ENCODE results near the gene CA14.

CA14 gene

DNA sequence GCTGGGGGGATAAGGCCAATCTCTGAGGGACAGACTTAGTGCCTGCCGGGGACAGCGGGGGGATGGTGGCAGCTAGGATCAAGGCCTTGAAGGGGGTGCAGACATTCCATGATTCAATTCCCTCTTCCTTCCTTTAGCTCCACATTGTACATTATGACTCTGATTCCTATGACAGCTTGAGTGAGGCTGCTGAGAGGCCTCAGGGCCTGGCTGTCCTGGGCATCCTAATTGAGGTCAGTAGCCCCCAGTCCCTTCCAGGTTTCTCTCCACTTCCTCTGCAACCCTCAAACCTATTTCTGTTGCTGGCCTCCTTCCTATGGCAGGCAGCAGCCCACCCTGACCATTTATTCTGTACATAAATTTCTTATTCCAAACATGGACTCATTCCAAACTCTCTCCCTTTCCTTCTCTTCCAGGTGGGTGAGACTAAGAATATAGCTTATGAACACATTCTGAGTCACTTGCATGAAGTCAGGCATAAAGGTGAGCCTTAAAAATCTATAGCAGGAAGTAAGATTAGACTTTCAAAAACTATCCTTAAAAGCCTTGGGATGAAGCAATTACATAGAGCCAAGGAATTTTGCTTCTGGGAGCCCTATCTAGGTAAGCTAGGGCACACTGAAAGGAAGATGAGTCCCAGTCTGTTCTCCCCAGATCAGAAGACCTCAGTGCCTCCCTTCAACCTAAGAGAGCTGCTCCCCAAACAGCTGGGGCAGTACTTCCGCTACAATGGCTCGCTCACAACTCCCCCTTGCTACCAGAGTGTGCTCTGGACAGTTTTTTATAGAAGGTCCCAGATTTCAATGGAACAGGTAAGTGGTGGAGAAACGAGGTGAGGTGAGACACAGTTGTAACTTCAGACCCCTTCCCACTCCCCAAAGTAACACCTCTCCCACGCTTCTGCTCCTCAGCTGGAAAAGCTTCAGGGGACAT, 5.1 kb downstream of the CA14 start:
- Histone ChIP-seq H3K4me1 (ENCODE audit: control insufficient read depth, insufficient read depth, low read length) (peaks cover 7% of the 10 kb centered on the region; the same call in 1 of the 2 replicates), H3K4me3 (ENCODE audit: low read depth, low read length) (no peak overlapping the region), H3K27ac (ENCODE audit: extremely low read depth, low read depth, low read length) (no peak overlapping the region), H3K9me3 (ENCODE audit: control insufficient read depth, insufficient read depth, low read depth, low read length) (no peaks in the 10 kb centered on the region), H3K36me3 (ENCODE audit: control insufficient read depth in 2 of 2, insufficient read depth in 1 of 2, low read length in 2 of 2) (peaks cover 4 to 34% of the 10 kb centered on the region in 2 experiments; a peak in 2 of 3 replicates)
- ChIA-PET CTCF (interaction anchor here (0.7 to 1.6 kb wide), 5 partner anchors 8 to 19 kb away, joined by 3 to 5 read pairs (median 3); partner anchors contain the start of gene C1orf54), POLR2A (interaction anchor here (1.1 to 1.8 kb wide), 4 partner anchors 8 to 102 kb away, joined by 3 to 7 read pairs (median 4); partner anchors contain the start of genes PRPF3 and RPRD2)
- TF ChIP-seq ZNF394 (tag by site-specific recombination; IDR thresholded peaks at IDR 0.05; ENCODE audit: borderline replicate concordance) (no peak), PRDM1 (tag by site-specific recombination; IDR thresholded peaks at IDR 0.05) (0 out of 2 replicates have a peak, but pooled peaks have one; percentile 6)

DNA sequence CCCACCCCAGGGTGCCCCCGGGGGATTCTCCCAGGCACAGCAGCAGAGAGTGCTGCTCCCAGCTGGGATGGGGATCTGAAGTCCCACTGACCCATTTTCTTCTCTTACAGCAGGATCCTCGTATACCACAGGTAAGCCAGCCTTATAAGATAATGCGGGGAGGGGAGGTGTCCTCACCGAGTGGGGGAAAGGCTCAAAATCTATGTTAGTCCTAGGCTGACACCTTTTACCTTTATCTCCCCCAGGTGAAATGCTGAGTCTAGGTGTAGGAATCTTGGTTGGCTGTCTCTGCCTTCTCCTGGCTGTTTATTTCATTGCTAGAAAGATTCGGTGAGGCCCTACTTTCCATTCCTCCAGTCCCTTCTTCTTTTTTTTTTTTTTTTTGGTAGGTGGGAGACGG, 6.0 kb downstream of the CA14 start:
- ChIA-PET CTCF (interaction anchor here (0.8 to 1.6 kb wide), 3 partner anchors 8 to 17 kb away, joined by 3 to 5 read pairs (median 4); partner anchors contain the start of gene C1orf54), POLR2A (interaction anchor here (0.5 to 1.8 kb wide), 4 partner anchors 10 to 101 kb away, joined by 3 to 7 read pairs (median 4); partner anchors contain the start of genes PRPF3 and RPRD2)
- peaks cover 9% of the 10 kb centered on the region; the same call in 1 of the 2 replicates for H3K4me1 ChIP-seq (ENCODE audit: control insufficient read depth, insufficient read depth, low read length)
- H3K4me3 ChIP-seq (ENCODE audit: low read depth, low read length): no peak overlapping the region
- H3K36me3 ChIP-seq (ENCODE audit: control insufficient read depth in 2 of 2, insufficient read depth in 1 of 2, low read length in 2 of 2): peaks cover 4 to 34% of the 10 kb centered on the region in 2 experiments; a peak in 2 of 3 replicates
- no peaks in the 10 kb centered on the region for H3K9me3 ChIP-seq (ENCODE audit: control insufficient read depth, insufficient read depth, low read depth, low read length)
- TF ChIP-seq, protein P1, sequence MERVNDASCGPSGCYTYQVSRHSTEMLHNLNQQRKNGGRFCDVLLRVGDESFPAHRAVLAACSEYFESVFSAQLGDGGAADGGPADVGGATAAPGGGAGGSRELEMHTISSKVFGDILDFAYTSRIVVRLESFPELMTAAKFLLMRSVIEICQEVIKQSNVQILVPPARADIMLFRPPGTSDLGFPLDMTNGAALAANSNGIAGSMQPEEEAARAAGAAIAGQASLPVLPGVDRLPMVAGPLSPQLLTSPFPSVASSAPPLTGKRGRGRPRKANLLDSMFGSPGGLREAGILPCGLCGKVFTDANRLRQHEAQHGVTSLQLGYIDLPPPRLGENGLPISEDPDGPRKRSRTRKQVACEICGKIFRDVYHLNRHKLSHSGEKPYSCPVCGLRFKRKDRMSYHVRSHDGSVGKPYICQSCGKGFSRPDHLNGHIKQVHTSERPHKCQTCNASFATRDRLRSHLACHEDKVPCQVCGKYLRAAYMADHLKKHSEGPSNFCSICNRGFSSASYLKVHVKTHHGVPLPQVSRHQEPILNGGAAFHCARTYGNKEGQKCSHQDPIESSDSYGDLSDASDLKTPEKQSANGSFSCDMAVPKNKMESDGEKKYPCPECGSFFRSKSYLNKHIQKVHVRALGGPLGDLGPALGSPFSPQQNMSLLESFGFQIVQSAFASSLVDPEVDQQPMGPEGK (tag by site-specific recombination; IDR thresholded peaks at IDR 0.05): no peak
- TF ChIP-seq ZNF175 (tag by site-specific recombination; IDR thresholded peaks at IDR 0.05) (no peak), SCRT2 (tag by site-specific recombination; IDR thresholded peaks at IDR 0.05) (no peak), ZNF76 (tag by site-specific recombination; IDR thresholded peaks at IDR 0.05; ENCODE audit: borderline replicate concordance, low read depth) (no peak), ZNF837 (tag by site-specific recombination; IDR thresholded peaks at IDR 0.05) (no peak), EGR2 (tag by site-specific recombination; IDR thresholded peaks at IDR 0.05; ENCODE audit: low read depth) (no peak), ZNF324 (tag by site-specific recombination; IDR thresholded peaks at IDR 0.05) (no peak), ZNF624 (tag by site-specific recombination; IDR thresholded peaks at IDR 0.05) (no peak), MZF1 (tag by site-specific recombination; IDR thresholded peaks at IDR 0.05; ENCODE audit: borderline replicate concordance) (no peak), SP3 (tag by site-specific recombination; IDR thresholded peaks at IDR 0.05) (no peak), PRDM1 (tag by site-specific recombination; IDR thresholded peaks at IDR 0.05) (no peak), GFI1B (tag by site-specific recombination; IDR thresholded peaks at IDR 0.05) (no peak)
- TF ChIP-seq, protein P2, sequence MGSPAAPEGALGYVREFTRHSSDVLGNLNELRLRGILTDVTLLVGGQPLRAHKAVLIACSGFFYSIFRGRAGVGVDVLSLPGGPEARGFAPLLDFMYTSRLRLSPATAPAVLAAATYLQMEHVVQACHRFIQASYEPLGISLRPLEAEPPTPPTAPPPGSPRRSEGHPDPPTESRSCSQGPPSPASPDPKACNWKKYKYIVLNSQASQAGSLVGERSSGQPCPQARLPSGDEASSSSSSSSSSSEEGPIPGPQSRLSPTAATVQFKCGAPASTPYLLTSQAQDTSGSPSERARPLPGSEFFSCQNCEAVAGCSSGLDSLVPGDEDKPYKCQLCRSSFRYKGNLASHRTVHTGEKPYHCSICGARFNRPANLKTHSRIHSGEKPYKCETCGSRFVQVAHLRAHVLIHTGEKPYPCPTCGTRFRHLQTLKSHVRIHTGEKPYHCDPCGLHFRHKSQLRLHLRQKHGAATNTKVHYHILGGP (tag by site-specific recombination; IDR thresholded peaks at IDR 0.05): no peak
- TF ChIP-seq, protein P3, sequence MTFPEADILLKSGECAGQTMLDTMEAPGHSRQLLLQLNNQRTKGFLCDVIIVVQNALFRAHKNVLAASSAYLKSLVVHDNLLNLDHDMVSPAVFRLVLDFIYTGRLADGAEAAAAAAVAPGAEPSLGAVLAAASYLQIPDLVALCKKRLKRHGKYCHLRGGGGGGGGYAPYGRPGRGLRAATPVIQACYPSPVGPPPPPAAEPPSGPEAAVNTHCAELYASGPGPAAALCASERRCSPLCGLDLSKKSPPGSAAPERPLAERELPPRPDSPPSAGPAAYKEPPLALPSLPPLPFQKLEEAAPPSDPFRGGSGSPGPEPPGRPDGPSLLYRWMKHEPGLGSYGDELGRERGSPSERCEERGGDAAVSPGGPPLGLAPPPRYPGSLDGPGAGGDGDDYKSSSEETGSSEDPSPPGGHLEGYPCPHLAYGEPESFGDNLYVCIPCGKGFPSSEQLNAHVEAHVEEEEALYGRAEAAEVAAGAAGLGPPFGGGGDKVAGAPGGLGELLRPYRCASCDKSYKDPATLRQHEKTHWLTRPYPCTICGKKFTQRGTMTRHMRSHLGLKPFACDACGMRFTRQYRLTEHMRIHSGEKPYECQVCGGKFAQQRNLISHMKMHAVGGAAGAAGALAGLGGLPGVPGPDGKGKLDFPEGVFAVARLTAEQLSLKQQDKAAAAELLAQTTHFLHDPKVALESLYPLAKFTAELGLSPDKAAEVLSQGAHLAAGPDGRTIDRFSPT (tag by site-specific recombination; IDR thresholded peaks at IDR 0.05): no peak
- TF ChIP-seq, protein P4, sequence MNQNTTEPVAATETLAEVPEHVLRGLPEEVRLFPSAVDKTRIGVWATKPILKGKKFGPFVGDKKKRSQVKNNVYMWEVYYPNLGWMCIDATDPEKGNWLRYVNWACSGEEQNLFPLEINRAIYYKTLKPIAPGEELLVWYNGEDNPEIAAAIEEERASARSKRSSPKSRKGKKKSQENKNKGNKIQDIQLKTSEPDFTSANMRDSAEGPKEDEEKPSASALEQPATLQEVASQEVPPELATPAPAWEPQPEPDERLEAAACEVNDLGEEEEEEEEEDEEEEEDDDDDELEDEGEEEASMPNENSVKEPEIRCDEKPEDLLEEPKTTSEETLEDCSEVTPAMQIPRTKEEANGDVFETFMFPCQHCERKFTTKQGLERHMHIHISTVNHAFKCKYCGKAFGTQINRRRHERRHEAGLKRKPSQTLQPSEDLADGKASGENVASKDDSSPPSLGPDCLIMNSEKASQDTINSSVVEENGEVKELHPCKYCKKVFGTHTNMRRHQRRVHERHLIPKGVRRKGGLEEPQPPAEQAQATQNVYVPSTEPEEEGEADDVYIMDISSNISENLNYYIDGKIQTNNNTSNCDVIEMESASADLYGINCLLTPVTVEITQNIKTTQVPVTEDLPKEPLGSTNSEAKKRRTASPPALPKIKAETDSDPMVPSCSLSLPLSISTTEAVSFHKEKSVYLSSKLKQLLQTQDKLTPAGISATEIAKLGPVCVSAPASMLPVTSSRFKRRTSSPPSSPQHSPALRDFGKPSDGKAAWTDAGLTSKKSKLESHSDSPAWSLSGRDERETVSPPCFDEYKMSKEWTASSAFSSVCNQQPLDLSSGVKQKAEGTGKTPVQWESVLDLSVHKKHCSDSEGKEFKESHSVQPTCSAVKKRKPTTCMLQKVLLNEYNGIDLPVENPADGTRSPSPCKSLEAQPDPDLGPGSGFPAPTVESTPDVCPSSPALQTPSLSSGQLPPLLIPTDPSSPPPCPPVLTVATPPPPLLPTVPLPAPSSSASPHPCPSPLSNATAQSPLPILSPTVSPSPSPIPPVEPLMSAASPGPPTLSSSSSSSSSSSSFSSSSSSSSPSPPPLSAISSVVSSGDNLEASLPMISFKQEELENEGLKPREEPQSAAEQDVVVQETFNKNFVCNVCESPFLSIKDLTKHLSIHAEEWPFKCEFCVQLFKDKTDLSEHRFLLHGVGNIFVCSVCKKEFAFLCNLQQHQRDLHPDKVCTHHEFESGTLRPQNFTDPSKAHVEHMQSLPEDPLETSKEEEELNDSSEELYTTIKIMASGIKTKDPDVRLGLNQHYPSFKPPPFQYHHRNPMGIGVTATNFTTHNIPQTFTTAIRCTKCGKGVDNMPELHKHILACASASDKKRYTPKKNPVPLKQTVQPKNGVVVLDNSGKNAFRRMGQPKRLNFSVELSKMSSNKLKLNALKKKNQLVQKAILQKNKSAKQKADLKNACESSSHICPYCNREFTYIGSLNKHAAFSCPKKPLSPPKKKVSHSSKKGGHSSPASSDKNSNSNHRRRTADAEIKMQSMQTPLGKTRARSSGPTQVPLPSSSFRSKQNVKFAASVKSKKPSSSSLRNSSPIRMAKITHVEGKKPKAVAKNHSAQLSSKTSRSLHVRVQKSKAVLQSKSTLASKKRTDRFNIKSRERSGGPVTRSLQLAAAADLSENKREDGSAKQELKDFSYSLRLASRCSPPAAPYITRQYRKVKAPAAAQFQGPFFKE (tag by site-specific recombination; IDR thresholded peaks at IDR 0.05; ENCODE audit: borderline replicate concordance): no peak
- no peak overlapping the region for H3K27ac ChIP-seq (ENCODE audit: extremely low read depth, low read depth, low read length)
